Testis (tissue), 3 donors: ENCODE results near the gene ZNF780A. TPM values are rescaled to one million over a fixed set of nuclear protein-coding genes. Genes with fewer than 3 reads are reported as not detected.

Source experiments
- DNase-seq: peaks from one replicate; pipeline ENCODE4 v3.0.0-alpha.2; 2019
- H3K27ac ChIP-seq, 2 donors: fragments of 200-600 bp; sonication (generic); one replicate each; pipeline ENCODE4 v1.5.1; 2019
- H3K27me3 ChIP-seq: fragments of 200-600 bp; sonication (generic); one replicate; pipeline ENCODE4 v1.5.1; 2019
- H3K36me3 ChIP-seq: fragments of 200-600 bp; sonication (generic); one replicate; pipeline ENCODE4 v1.5.1; 2017; ENCODE audit warnings: low read depth; ENCODE audit errors: missing control alignments
- H3K4me1 ChIP-seq: fragments of 200-600 bp; sonication (generic); one replicate; pipeline ENCODE4 v1.5.1; 2019
- H3K4me3 ChIP-seq, 2 donors: fragments of 200-600 bp; sonication (generic); one replicate each; pipeline ENCODE4 v1.5.1; 2017 to 2019
- H3K9me3 ChIP-seq: fragments of 200-600 bp; sonication (generic); one replicate; pipeline ENCODE4 v1.5.1; 2017
- CTCF ChIP-seq, 3 experiments: fragments of 450-650 bp in 2 of 3; fragments of 200-600 bp in 1 of 3; sonication (generic) in 1 of 3; IDR thresholded peaks; one replicate each; pipeline ENCODE4 v1.5.1; 2016 to 2019; ENCODE audit warnings: antibody characterized with exemption in 3 of 3, mild to moderate bottlenecking in 2 of 3, moderate library complexity in 1 of 3
- POLR2A ChIP-seq: fragments of 450-650 bp; IDR thresholded peaks from one replicate; pipeline ENCODE4 v1.6.1; 2017; ENCODE audit warnings: antibody characterized with exemption, mild to moderate bottlenecking, moderate library complexity
- WGBS, 2 donors: methylation state at CpG; one replicate each; pipeline ENCODE4 v1.1.5; 2018; 5-methylcytosine and 5-hydroxymethylcytosine counted together
- intact Hi-C: fragments of 100-400 bp; cut with DNase I; formaldehyde crosslinking; loops from one replicate; pipeline ENCODE4 v1.15.1; 2023; ENCODE audit warnings: low total_unique reads
- polyA plus RNA-seq: library from polyadenylated mRNA; stranded (reverse); fragments of 350-450 nt; fragmentation: Illumina TruSeq; extraction: RNeasy Lipid Tissue Mini Kit (QIAGEN cat#74804); gene quantifications from one replicate; pipeline ENCODE4 v1.2.3, GENCODE V29; 2014; ENCODE audit warnings: low read depth, low replicate concordance; ENCODE audit not compliant: insufficient read depth
- total RNA-seq, 2 donors: library from RNA; depleted of rRNA; stranded (reverse); fragments of >200 nt; gene quantifications; one replicate each; pipeline ENCODE4 v1.2.3, GENCODE V29; 2016

ZNF780A gene
- total and polyA plus RNA-seq, 3 donors from 2014 or later = 9.5 to 17.2 (median 16.1) TPM

- no peaks in the 10 kb centered on the region for H3K4me1 ChIP-seq
- H3K9me3 ChIP-seq = no peaks in the 10 kb centered on the region
- no peak for DNase-seq
- TF ChIP-seq CTCF (IDR thresholded peaks at IDR 0.05) (no peak), POLR2A (no peak)
- no peaks in the 10 kb centered on the region for H3K27me3 ChIP-seq
- WGBS, 2 donors = 81 to 90% methylated on average over 1 of the region's 1 CpG
- H3K27ac ChIP-seq = no peak overlapping the region
- no peaks in the 10 kb centered on the region for H3K36me3 ChIP-seq
- H3K4me3 ChIP-seq = no peak overlapping the region
- intact Hi-C loops = no loop called here
Observed at GRCh38 chr19:40101813-40102212, 11.1 kb upstream of the ZNF780A start.

DNA sequence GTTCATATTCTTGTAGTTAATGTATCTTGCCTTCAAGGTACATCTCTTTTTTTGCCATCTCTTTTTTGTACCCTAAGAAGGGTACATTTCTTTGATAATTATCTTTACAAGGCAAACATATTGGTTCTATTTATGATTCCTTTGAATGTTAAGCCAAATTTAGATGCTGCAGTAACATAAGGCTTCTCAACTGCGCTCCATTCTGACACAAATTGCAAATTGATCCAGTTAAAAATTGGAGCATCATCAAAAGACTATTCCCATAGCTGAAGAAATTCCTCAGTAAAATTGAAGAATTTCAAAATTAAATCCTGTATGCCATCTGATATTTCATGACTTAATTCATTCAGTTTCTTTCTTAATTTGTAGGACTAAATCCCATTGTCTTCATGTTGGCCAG is 2.7 kb upstream of the ZNF780A start:
- no peaks in the 10 kb centered on the region for H3K9me3 ChIP-seq

GRCh38 chr19:40091205-40092129 is 724 bp upstream of the ZNF780A start:
- H3K27me3 ChIP-seq = no peaks in the 10 kb centered on the region
- WGBS, 2 donors = 31 to 40% methylated on average over 10 of the region's 10 CpGs
- H3K9me3 ChIP-seq = no peaks in the 10 kb centered on the region
- peaks cover 7% of the 10 kb centered on the region for H3K4me1 ChIP-seq
- intact Hi-C loops = no loop called here
- DNase-seq = no peak
- TF ChIP-seq CTCF (IDR thresholded peaks at IDR 0.05) = no peak
- no peak for TF ChIP-seq POLR2A
- H3K27ac ChIP-seq = peak overlapping the region; percentile 86 to 89
- no peaks in the 10 kb centered on the region for H3K36me3 ChIP-seq
- H3K4me3 ChIP-seq = peak overlapping the region; percentile 79 to 87

More for the DNA sequence above, 2.7 kb upstream of the ZNF780A start:
- 88 to 98% methylated on average over 1 of the region's 1 CpG for WGBS, 2 donors
- Histone ChIP-seq H3K4me3 (no peak overlapping the region), H3K27me3 (no peaks in the 10 kb centered on the region), H3K27ac (no peak overlapping the region), H3K4me1 (peaks cover 7% of the 10 kb centered on the region), H3K36me3 (no peaks in the 10 kb centered on the region)
- intact Hi-C loops = no loop called here
- no peak for TF ChIP-seq POLR2A
- TF ChIP-seq CTCF (IDR thresholded peaks at IDR 0.05) = no peak
- DNase-seq = no peak

GRCh38 chr19:40089462-40089861 is 1.3 kb downstream of the ZNF780A start:
- Histone ChIP-seq H3K27me3 (no peaks in the 10 kb centered on the region), H3K36me3 (no peaks in the 10 kb centered on the region), H3K4me3 (peak overlapping the region; percentile 79 to 87), H3K27ac (no peak overlapping the region), H3K9me3 (no peaks in the 10 kb centered on the region), H3K4me1 (peaks cover 7% of the 10 kb centered on the region)
- TF ChIP-seq CTCF (IDR thresholded peaks at IDR 0.05) = no peak
- TF ChIP-seq POLR2A = no peak
- intact Hi-C loops = no loop called here
- 37 to 50% methylated on average over 4 of the region's 4 CpGs for WGBS, 2 donors
- no peak for DNase-seq
